ENCODE data around the gene KCTD2.
"Not testable (repeated sequence)": the region's sequence is repeated elsewhere in the genome, so short reads cannot be mapped to it uniquely, and the experiment has no call there.

The KCTD2 gene

GRCh38 chr17:75059369-75060345 lies 12.6 kb downstream of the KCTD2 start:
- no peak for DNase-seq

- no peak for DNase-seq
Observed at GRCh38 chr17:75060434-75061054, 13.5 kb downstream of the KCTD2 start.

GRCh38 chr17:75061055-75061438 lies 14.0 kb downstream of the KCTD2 start:
- DNase-seq, result no peak

- no peak for DNase-seq
Observed at GRCh38 chr17:75061618-75062017, 14.6 kb downstream of the KCTD2 start.

- no peak for DNase-seq
Observed at GRCh38 chr17:75063201-75063600, 16.2 kb downstream of the KCTD2 start.

GRCh38 chr17:75063626-75064025 lies 16.6 kb downstream of the KCTD2 start:
- DNase-seq, result no peak

GRCh38 chr17:75064040-75064439 lies 17.0 kb downstream of the KCTD2 start:
- DNase-seq, result no peak

GRCh38 chr17:75064460-75064859 lies 17.4 kb downstream of the KCTD2 start:
- DNase-seq, result no peak

GRCh38 chr17:75064867-75065561 lies 18.0 kb downstream of the KCTD2 start:
- DNase-seq, result no peak

GRCh38 chr17:75065562-75066151 lies 18.6 kb downstream of the KCTD2 start:
- DNase-seq, result no peak

GRCh38 chr17:75067856-75068255 lies 20.8 kb downstream of the KCTD2 start:
- no peak for DNase-seq

- DNase-seq, result no peak
Observed at GRCh38 chr17:75068750-75069149, 21.7 kb downstream of the KCTD2 start.

- no peak for DNase-seq
Observed at GRCh38 chr17:75069783-75070182, 22.8 kb downstream of the KCTD2 start.

- not testable (repeated sequence) for DNase-seq
Observed at GRCh38 chr17:75071478-75072271, 24.6 kb downstream of the KCTD2 start.

GRCh38 chr17:75072909-75073308 lies 25.9 kb downstream of the KCTD2 start:
- not testable (repeated sequence) for DNase-seq

GRCh38 chr17:75073618-75074047 lies 26.6 kb downstream of the KCTD2 start:
- DNase-seq, result no peak

- no peak for DNase-seq
Observed at GRCh38 chr17:75074532-75074931, 27.5 kb downstream of the KCTD2 start.

- DNase-seq, result no peak
Observed at GRCh38 chr17:75075597-75076336, 28.7 kb downstream of the KCTD2 start.

- DNase-seq, result no peak
Observed at GRCh38 chr17:75077072-75077495, 30.1 kb downstream of the KCTD2 start.

- peak; percentile 79 for DNase-seq
Observed at GRCh38 chr17:75077496-75078283, 30.7 kb downstream of the KCTD2 start.

Data from activated CD8-positive, alpha-beta memory T cell treated with anti-CD3 and anti-CD28 coated beads, Interleukin-2, amount 50 U/mL, for 48 hours (primary cell).